Sigmoid colon (tissue), 7 donors: ENCODE results near the gene SLF1. TPM values are rescaled to one million over a fixed set of nuclear protein-coding genes. Genes with fewer than 3 reads are reported as not detected.

Experiments
- DNase-seq: peaks from one replicate; pipeline ENCODE4 v3.0.0-alpha.2; 2019
- H3K27ac ChIP-seq, 4 donors: fragments of 200-600 bp; sonication (generic); one replicate each; pipeline ENCODE4 v1.5.1; 2016 to 2019; ENCODE audit warnings: mild to moderate bottlenecking in 1 of 4
- H3K27me3 ChIP-seq, 3 donors: fragments of 200-600 bp; sonication (generic); one replicate each; pipeline ENCODE4 v1.5.1; 2019; ENCODE audit warnings: mild to moderate bottlenecking in 1 of 3
- H3K36me3 ChIP-seq, 4 donors: fragments of 200-600 bp; sonication (generic); one replicate each; pipeline ENCODE4 v1.5.1; 2016 to 2019
- H3K4me1 ChIP-seq, 4 donors: fragments of 200-600 bp; sonication (generic); one replicate each; pipeline ENCODE4 v1.5.1; 2017 to 2019
- H3K4me3 ChIP-seq, 4 donors: fragments of 200-600 bp; sonication (generic); one replicate each; pipeline ENCODE4 v1.5.1; 2017 to 2019; ENCODE audit warnings: mild to moderate bottlenecking in 2 of 4, moderate library complexity in 1 of 4
- H3K9me3 ChIP-seq, 4 donors: fragments of 200-600 bp in 3 of 4; sonication (generic) in 3 of 4; one replicate each; pipeline versions ENCODE4 v1.5.1 to v1.6.1; 2013 to 2019
- EP300 ChIP-seq, 4 donors: sonication (generic); formaldehyde crosslinking; IDR thresholded peaks; one replicate each; pipeline ENCODE4 v1.6.1; 2017; ENCODE audit warnings: antibody characterized with exemption in 4 of 4
- POLR2A ChIP-seq, 2 donors: fragments of 450-650 bp; IDR thresholded peaks; one replicate each; pipeline ENCODE4 v1.6.1; 2016; ENCODE audit warnings: antibody characterized with exemption in 2 of 2, mild to moderate bottlenecking in 2 of 2, moderate library complexity in 2 of 2
- POLR2AphosphoS5 ChIP-seq, 4 donors: sonication (generic); formaldehyde crosslinking; IDR thresholded peaks; one replicate each; pipeline ENCODE4 v1.6.1; 2017; ENCODE audit warnings: antibody characterized with exemption in 4 of 4
- WGBS, 2 donors: extraction: QIAGEN DNeasy Blood & Tissue Kit; methylation state at CpG; one replicate each; pipeline ENCODE4 v1.1.7; 2013; 5-methylcytosine and 5-hydroxymethylcytosine counted together
- intact Hi-C: fragments of 100-400 bp; cut with DNase I; formaldehyde crosslinking; loops from one replicate; pipeline ENCODE4 v1.15.1; 2023
- polyA plus RNA-seq, 3 donors: library from polyadenylated mRNA; stranded (reverse); fragments of 200-250 nt; gene quantifications; one replicate each; pipeline ENCODE4 v1.2.3, GENCODE V29; 2013
- total RNA-seq, 4 donors: library from RNA; depleted of rRNA; stranded (reverse); fragments of >200 nt; gene quantifications; one replicate each; pipeline ENCODE4 v1.1.0, GENCODE V29; 2016
- TF ChIP-seq, protein P1 (sequence below), 4 experiments: fragments of 450-650 bp in 3 of 4; fragments of 200-600 bp in 1 of 4; IDR thresholded peaks; one replicate each; pipeline ENCODE4 v1.5.1; 2016 to 2019; ENCODE audit warnings: antibody characterized with exemption in 4 of 4, mild to moderate bottlenecking in 3 of 4, moderate library complexity in 2 of 4
- donor health status: healthy with polysubstance abuse.
- donor health status: Bipolar disorder and iron deficiency.
- donor health status: healthy.

Gene SLF1
- total and polyA plus RNA-seq, 7 donors, result 1.2 to 8.6 (median 3.1) TPM

DNA sequence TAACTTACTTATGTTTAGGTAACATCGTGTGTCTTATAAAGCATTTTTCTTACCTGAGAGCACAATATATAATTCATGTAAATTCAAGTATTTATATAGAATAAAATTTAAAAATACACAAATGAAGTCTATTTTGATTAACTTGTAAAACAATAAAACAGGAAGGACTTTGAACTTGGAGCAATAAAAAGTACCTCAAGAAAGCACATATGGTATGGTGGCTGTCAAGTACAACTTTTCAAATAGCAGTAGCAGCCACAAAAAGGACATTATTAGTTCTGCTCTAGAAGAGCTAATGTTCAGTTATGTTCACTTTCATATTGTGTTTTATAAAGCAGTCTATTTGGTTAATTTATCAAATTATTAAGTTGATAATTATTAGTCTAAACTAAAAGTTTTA is 31.4 kb downstream of the SLF1 start:
- H3K4me3 ChIP-seq, result no peak overlapping the region
- intact Hi-C loops, result no loop called here
- peaks cover 0 to under 1% (median under 1%) of the 10 kb centered on the region in 4 donors for H3K9me3 ChIP-seq
- no peak overlapping the region for H3K27ac ChIP-seq
- WGBS, 2 donors, result 25 to 71% methylated on average over 1 of the region's 1 CpG
- no peak for TF ChIP-seq POLR2AphosphoS5 (IDR thresholded peaks at IDR 0.05)
- no peak for TF ChIP-seq POLR2A (IDR thresholded peaks at IDR 0.05)
- no peak for TF ChIP-seq EP300 (IDR thresholded peaks at IDR 0.05)
- TF ChIP-seq, protein P1, sequence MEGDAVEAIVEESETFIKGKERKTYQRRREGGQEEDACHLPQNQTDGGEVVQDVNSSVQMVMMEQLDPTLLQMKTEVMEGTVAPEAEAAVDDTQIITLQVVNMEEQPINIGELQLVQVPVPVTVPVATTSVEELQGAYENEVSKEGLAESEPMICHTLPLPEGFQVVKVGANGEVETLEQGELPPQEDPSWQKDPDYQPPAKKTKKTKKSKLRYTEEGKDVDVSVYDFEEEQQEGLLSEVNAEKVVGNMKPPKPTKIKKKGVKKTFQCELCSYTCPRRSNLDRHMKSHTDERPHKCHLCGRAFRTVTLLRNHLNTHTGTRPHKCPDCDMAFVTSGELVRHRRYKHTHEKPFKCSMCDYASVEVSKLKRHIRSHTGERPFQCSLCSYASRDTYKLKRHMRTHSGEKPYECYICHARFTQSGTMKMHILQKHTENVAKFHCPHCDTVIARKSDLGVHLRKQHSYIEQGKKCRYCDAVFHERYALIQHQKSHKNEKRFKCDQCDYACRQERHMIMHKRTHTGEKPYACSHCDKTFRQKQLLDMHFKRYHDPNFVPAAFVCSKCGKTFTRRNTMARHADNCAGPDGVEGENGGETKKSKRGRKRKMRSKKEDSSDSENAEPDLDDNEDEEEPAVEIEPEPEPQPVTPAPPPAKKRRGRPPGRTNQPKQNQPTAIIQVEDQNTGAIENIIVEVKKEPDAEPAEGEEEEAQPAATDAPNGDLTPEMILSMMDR (IDR thresholded peaks at IDR 0.05), result no peak
- no peak for DNase-seq
- no peaks in the 10 kb centered on the region for H3K4me1 ChIP-seq
- H3K27me3 ChIP-seq, result no peaks in the 10 kb centered on the region
- H3K36me3 ChIP-seq, result peaks cover 0 to 11% (median 0%) of the 10 kb centered on the region in 4 donors

DNA sequence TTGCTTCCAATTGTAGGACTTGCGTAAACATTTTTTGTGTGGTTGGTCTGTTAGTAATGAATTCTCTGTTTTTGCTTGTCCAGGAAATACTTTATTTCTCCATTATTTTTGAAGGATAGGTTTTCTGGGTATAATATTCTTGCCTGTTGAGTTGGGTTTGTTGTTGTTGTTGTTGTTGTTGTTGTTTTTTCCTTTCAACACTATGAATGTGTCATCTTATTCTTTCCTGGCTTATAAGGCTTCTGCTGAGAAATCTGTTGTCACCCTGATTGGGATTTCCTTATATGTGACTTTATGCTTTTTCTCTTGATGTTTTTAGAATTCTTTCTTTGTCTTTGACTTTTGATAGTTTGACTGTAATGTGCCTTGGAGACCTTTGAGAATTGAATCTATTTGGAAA is 39.8 kb downstream of the SLF1 start:
- Histone ChIP-seq H3K9me3 (peaks cover 3 to 11% (median 6%) of the 10 kb centered on the region in 4 donors), H3K4me1 (no peaks in the 10 kb centered on the region), H3K27me3 (no peaks in the 10 kb centered on the region), H3K27ac (no peak overlapping the region), H3K4me3 (no peak overlapping the region), H3K36me3 (peaks cover 0 to 30% (median 0%) of the 10 kb centered on the region in 4 donors)
- DNase-seq, result no peak
- 98% methylated on average over 1 of the region's 1 CpG for WGBS, 2 donors
- TF ChIP-seq EP300 (IDR thresholded peaks at IDR 0.05) (no peak), POLR2A (IDR thresholded peaks at IDR 0.05) (no peak), POLR2AphosphoS5 (IDR thresholded peaks at IDR 0.05) (no peak)
- TF ChIP-seq, protein P1 (IDR thresholded peaks at IDR 0.05), result no peak
- intact Hi-C loops, result no loop called here

DNA sequence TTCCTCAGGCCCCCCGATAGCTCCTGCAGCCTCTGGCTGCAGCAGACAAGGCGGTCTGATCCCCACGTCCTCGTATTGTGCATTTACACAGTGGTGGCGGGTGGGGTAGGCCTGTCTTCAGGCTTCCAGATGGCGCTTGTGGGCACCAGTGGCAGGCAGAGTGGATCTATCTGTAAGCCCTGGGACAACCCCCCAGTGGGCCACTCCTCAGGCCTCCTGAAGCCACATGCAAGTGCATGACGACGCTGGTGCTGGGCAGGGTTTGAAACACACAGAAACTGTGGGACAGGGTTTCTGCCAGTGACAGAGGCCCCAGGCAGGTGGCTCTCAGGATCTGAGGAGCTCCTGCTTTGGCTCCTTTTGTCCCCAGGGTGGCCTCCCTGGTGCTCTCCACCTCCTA is 42.0 kb downstream of the SLF1 start:
- Histone ChIP-seq H3K27me3 (no peaks in the 10 kb centered on the region), H3K36me3 (peaks cover 0 to 28% (median 0%) of the 10 kb centered on the region in 4 donors), H3K9me3 (peaks cover 0 to 8% (median 2%) of the 10 kb centered on the region in 4 donors), H3K4me1 (no peaks in the 10 kb centered on the region), H3K27ac (no peak overlapping the region), H3K4me3 (no peak overlapping the region)
- DNase-seq, result no peak
- TF ChIP-seq EP300 (IDR thresholded peaks at IDR 0.05), result no peak
- TF ChIP-seq, protein P1 (IDR thresholded peaks at IDR 0.05), result no peak
- no peak for TF ChIP-seq POLR2A (IDR thresholded peaks at IDR 0.05)
- no peak for TF ChIP-seq POLR2AphosphoS5 (IDR thresholded peaks at IDR 0.05)
- intact Hi-C loops, result no loop called here
- WGBS, 2 donors, result 97 to 98% methylated on average over 8 of the region's 8 CpGs

DNA sequence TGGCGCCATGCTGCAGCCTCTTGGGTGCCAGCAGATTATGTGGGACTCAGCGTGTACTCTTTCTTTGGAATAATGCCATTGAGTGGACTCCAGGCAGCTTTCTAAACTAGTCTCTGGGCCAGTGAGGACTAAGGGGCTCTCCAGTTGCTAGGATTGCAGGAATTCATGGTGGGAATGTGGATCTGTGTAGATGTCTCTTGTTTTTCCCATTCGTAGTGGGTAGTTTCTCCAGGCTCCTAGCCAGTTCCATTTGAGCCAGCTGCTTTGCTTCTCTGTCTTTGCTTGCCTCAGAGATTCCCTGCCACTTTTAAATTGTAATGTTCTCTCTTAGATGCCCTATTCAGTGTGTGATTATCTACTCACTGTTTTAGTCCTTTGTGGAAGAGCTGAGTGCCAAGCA is 42.6 kb downstream of the SLF1 start:
- no peak for TF ChIP-seq POLR2A (IDR thresholded peaks at IDR 0.05)
- TF ChIP-seq, protein P1 (IDR thresholded peaks at IDR 0.05), result no peak
- TF ChIP-seq POLR2AphosphoS5 (IDR thresholded peaks at IDR 0.05), result no peak
- TF ChIP-seq EP300 (IDR thresholded peaks at IDR 0.05), result no peak
- Histone ChIP-seq H3K9me3 (peaks cover 0 to 8% (median 2%) of the 10 kb centered on the region in 4 donors), H3K27me3 (no peaks in the 10 kb centered on the region), H3K27ac (no peak overlapping the region), H3K4me1 (no peaks in the 10 kb centered on the region), H3K4me3 (no peak overlapping the region), H3K36me3 (peaks cover 0 to 29% (median 0%) of the 10 kb centered on the region in 4 donors)
- no peak for DNase-seq
- intact Hi-C loops, result no loop called here
- 92 to 96% methylated on average over 3 of the region's 3 CpGs for WGBS, 2 donors

DNA sequence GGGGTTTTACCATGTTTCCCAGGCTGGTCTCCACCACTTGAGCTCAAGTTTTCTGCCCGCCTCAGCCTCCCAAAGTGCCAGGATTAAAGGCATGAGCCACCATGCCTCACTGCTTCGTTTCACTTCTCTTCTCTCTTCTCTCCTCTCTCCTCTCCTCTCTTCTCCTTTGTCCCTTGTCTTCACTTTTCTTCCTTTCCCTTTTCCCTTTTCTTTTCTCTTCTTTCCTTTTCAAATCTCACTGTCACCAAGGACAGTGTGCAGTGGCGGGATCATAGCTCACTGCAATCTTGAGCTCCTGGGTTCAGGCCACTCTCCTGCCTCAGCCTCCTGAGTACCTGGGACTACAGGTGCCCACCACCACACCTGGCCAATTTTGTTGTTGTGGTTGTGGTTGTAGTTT is 49.5 kb downstream of the SLF1 start:
- DNase-seq, result no peak
- intact Hi-C loops, result no loop called here
- H3K27ac ChIP-seq, result no peak overlapping the region
- TF ChIP-seq EP300 (IDR thresholded peaks at IDR 0.05), result no peak
- TF ChIP-seq POLR2AphosphoS5 (IDR thresholded peaks at IDR 0.05), result no peak
- no peak for TF ChIP-seq POLR2A (IDR thresholded peaks at IDR 0.05)
- TF ChIP-seq, protein P1 (IDR thresholded peaks at IDR 0.05), result no peak
- H3K4me3 ChIP-seq, result no peak overlapping the region
- H3K9me3 ChIP-seq, result no peaks in the 10 kb centered on the region
- 96 to 98% methylated on average over 3 of the region's 3 CpGs for WGBS, 2 donors
- peaks cover 0 to 20% (median 0%) of the 10 kb centered on the region in 4 donors for H3K36me3 ChIP-seq
- H3K4me1 ChIP-seq, result peaks cover 0 to 6% (median 2%) of the 10 kb centered on the region in 4 donors
- H3K27me3 ChIP-seq, result no peaks in the 10 kb centered on the region
